Central memory CD8-positive, alpha-beta T cell (primary cell): Measurements from ENCODE around the gene RAB15.
A peak's percentile ranks its signal among the peaks of the same experiment; 100 is the strongest.

ENCODE experiments used
- ATAC-seq: fragments of 150-1000 bp; cut with Tn5 transposase; replicated peaks from 2 replicates; pipeline ENCODE4 v1.10.0; 2022; ENCODE audit warnings: mild to moderate bottlenecking, moderate FRiP score, moderate number of reproducible peaks; ENCODE audit not compliant: poor library complexity, severe bottlenecking; ENCODE audit errors: extremely low read depth
- DNase-seq, 2 donors: peaks; one replicate each; pipeline ENCODE4 v3.0.0; 2021; ENCODE audit warnings: low spot score in 2 of 2
- H3K27ac Mint-ChIP-seq: one replicate; pipeline ENCODE4 v1.8.0; 2022; ENCODE audit warnings: low read depth, mild to moderate bottlenecking, moderate library complexity, mixed read lengths
- H3K27me3 Mint-ChIP-seq: one replicate; pipeline ENCODE4 v1.8.0; 2022; ENCODE audit warnings: mixed read lengths
- H3K36me3 Mint-ChIP-seq: one replicate; pipeline ENCODE4 v1.8.0; 2022; ENCODE audit warnings: mild to moderate bottlenecking, moderate library complexity, mixed read lengths; ENCODE audit not compliant: insufficient read depth
- H3K4me1 Mint-ChIP-seq: one replicate; pipeline ENCODE4 v1.8.0; 2022; ENCODE audit warnings: mixed read lengths
- H3K4me3 Mint-ChIP-seq: one replicate; pipeline ENCODE4 v1.8.0; 2022; ENCODE audit warnings: mild to moderate bottlenecking, moderate library complexity, mixed read lengths
- H3K9me3 Mint-ChIP-seq: one replicate; pipeline ENCODE4 v1.8.0; 2022; ENCODE audit warnings: mixed read lengths

RAB15 gene

GRCh38 chr14:64963611-64964010, 8.5 kb downstream of the RAB15 start:
- peaks cover 17% of the 10 kb centered on the region for H3K4me1 Mint-ChIP-seq
- no peaks in the 10 kb centered on the region for H3K27me3 Mint-ChIP-seq
- H3K27ac Mint-ChIP-seq = no peak overlapping the region
- ATAC-seq = no peak
- H3K9me3 Mint-ChIP-seq = no peaks in the 10 kb centered on the region
- H3K36me3 Mint-ChIP-seq = no peaks in the 10 kb centered on the region
- no peak overlapping the region for H3K4me3 Mint-ChIP-seq
- DNase-seq = no peak

- Mint-ChIP-seq H3K4me3 (no peak overlapping the region), H3K9me3 (no peaks in the 10 kb centered on the region), H3K4me1 (peaks cover 6% of the 10 kb centered on the region), H3K27ac (no peak overlapping the region), H3K27me3 (no peaks in the 10 kb centered on the region), H3K36me3 (peaks cover 2% of the 10 kb centered on the region)
- DNase-seq (no peak), ATAC-seq (no peak)
Observed at GRCh38 chr14:64960762-64961276, 11.3 kb downstream of the RAB15 start.

- peaks cover 4% of the 10 kb centered on the region for H3K36me3 Mint-ChIP-seq
- no peak for ATAC-seq
- H3K27me3 Mint-ChIP-seq = no peaks in the 10 kb centered on the region
- no peak overlapping the region for H3K4me3 Mint-ChIP-seq
- H3K27ac Mint-ChIP-seq = peak overlapping the region; percentile 44
- no peak for DNase-seq
- H3K4me1 Mint-ChIP-seq = peaks cover 17% of the 10 kb centered on the region
- no peaks in the 10 kb centered on the region for H3K9me3 Mint-ChIP-seq
Observed at GRCh38 chr14:64958743-64959142, 13.4 kb downstream of the RAB15 start.

- no peaks in the 10 kb centered on the region for H3K9me3 Mint-ChIP-seq
- H3K27me3 Mint-ChIP-seq = no peaks in the 10 kb centered on the region
- ATAC-seq = no peak
- H3K27ac Mint-ChIP-seq = no peak overlapping the region
- H3K36me3 Mint-ChIP-seq = peaks cover 4% of the 10 kb centered on the region
- no peak overlapping the region for H3K4me3 Mint-ChIP-seq
- H3K4me1 Mint-ChIP-seq = peaks cover 17% of the 10 kb centered on the region
- no peak for DNase-seq
Observed at GRCh38 chr14:64958201-64958600, 13.9 kb downstream of the RAB15 start.

- Mint-ChIP-seq H3K4me1 (peaks cover 17% of the 10 kb centered on the region), H3K27ac (no peak overlapping the region), H3K4me3 (no peak overlapping the region), H3K27me3 (no peaks in the 10 kb centered on the region), H3K36me3 (peaks cover 4% of the 10 kb centered on the region), H3K9me3 (no peaks in the 10 kb centered on the region)
- ATAC-seq (no peak), DNase-seq (no peak)
Observed at GRCh38 chr14:64956697-64957406, 15.3 kb downstream of the RAB15 start.

DNA sequence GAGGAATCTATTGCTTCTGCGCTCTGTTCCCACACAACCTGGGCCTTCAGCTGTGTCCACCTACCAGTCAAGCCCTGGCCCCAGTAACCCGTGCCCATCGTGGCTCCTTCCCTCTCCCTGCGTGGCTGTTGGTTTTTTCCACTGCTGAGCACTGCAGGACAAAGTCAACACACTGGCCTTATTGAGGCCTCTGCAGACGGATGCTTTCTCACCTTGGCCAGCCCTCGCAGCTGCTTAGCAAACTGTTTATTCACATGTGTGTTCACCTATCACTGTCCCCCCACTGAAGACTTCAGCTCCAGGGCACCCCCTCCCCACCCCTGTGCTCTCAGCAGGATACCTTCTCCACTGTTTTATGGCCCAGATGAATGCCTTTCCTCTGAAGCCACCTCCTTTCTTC, 16.8 kb downstream of the RAB15 start:
- Mint-ChIP-seq H3K27ac (no peak overlapping the region), H3K27me3 (no peaks in the 10 kb centered on the region), H3K4me3 (no peak overlapping the region), H3K9me3 (no peaks in the 10 kb centered on the region), H3K36me3 (peaks cover 7% of the 10 kb centered on the region), H3K4me1 (peaks cover 13% of the 10 kb centered on the region)
- DNase-seq (no peak), ATAC-seq (no peak)

- Mint-ChIP-seq H3K27ac (no peak overlapping the region), H3K9me3 (no peaks in the 10 kb centered on the region), H3K4me1 (peaks cover 11% of the 10 kb centered on the region), H3K36me3 (peaks cover 7% of the 10 kb centered on the region), H3K4me3 (no peak overlapping the region), H3K27me3 (no peaks in the 10 kb centered on the region)
- no peak for ATAC-seq
- no peak for DNase-seq
Observed at GRCh38 chr14:64954491-64955240, 17.5 kb downstream of the RAB15 start.

- ATAC-seq = no peak
- Mint-ChIP-seq H3K27ac (no peak overlapping the region), H3K36me3 (peaks cover 7% of the 10 kb centered on the region)
Observed at GRCh38 chr14:64953661-64954060, 18.5 kb downstream of the RAB15 start.

GRCh38 chr14:64953310-64953654, 18.9 kb downstream of the RAB15 start:
- Mint-ChIP-seq H3K4me1 (peaks cover 11% of the 10 kb centered on the region), H3K36me3 (peaks cover 7% of the 10 kb centered on the region), H3K27ac (no peak overlapping the region), H3K27me3 (no peaks in the 10 kb centered on the region), H3K9me3 (no peaks in the 10 kb centered on the region), H3K4me3 (no peak overlapping the region)
- DNase-seq = no peak
- ATAC-seq = no peak

More at GRCh38 chr14:64953661-64954060, 18.5 kb downstream of the RAB15 start:
- Mint-ChIP-seq H3K27me3 (no peaks in the 10 kb centered on the region), H3K9me3 (no peaks in the 10 kb centered on the region), H3K4me1 (peaks cover 11% of the 10 kb centered on the region), H3K4me3 (no peak overlapping the region)
- no peak for DNase-seq

GRCh38 chr14:64952598-64953309, 19.4 kb downstream of the RAB15 start:
- ATAC-seq = no peak
- Mint-ChIP-seq H3K27me3 (no peaks in the 10 kb centered on the region), H3K4me3 (no peak overlapping the region), H3K36me3 (peaks cover 5% of the 10 kb centered on the region), H3K27ac (no peak overlapping the region), H3K4me1 (peaks cover 14% of the 10 kb centered on the region), H3K9me3 (no peaks in the 10 kb centered on the region)
- no peak for DNase-seq

- no peak overlapping the region for H3K27ac Mint-ChIP-seq
- H3K4me3 Mint-ChIP-seq = no peak overlapping the region
- no peaks in the 10 kb centered on the region for H3K9me3 Mint-ChIP-seq
- no peak for DNase-seq
- no peaks in the 10 kb centered on the region for H3K27me3 Mint-ChIP-seq
- H3K4me1 Mint-ChIP-seq = peaks cover 25% of the 10 kb centered on the region
- ATAC-seq = no peak
- H3K36me3 Mint-ChIP-seq = peaks cover 5% of the 10 kb centered on the region
Observed at GRCh38 chr14:64951724-64952123, 20.4 kb downstream of the RAB15 start.

GRCh38 chr14:64951291-64951690, 20.8 kb downstream of the RAB15 start:
- Mint-ChIP-seq H3K9me3 (no peaks in the 10 kb centered on the region), H3K4me3 (no peak overlapping the region), H3K4me1 (peaks cover 29% of the 10 kb centered on the region), H3K27ac (no peak overlapping the region), H3K36me3 (peaks cover 5% of the 10 kb centered on the region), H3K27me3 (no peaks in the 10 kb centered on the region)
- DNase-seq (no peak), ATAC-seq (no peak)
